NCI-H345 (cell line): ENCODE data around the gene BMP2.
A peak's percentile ranks its signal among the peaks of the same experiment; 100 is the strongest.

Source experiments
- DNase-seq: peaks from one replicate; lab custom pipeline; 2025; lab: John Stamatoyannopoulos, UW

Gene BMP2

DNA sequence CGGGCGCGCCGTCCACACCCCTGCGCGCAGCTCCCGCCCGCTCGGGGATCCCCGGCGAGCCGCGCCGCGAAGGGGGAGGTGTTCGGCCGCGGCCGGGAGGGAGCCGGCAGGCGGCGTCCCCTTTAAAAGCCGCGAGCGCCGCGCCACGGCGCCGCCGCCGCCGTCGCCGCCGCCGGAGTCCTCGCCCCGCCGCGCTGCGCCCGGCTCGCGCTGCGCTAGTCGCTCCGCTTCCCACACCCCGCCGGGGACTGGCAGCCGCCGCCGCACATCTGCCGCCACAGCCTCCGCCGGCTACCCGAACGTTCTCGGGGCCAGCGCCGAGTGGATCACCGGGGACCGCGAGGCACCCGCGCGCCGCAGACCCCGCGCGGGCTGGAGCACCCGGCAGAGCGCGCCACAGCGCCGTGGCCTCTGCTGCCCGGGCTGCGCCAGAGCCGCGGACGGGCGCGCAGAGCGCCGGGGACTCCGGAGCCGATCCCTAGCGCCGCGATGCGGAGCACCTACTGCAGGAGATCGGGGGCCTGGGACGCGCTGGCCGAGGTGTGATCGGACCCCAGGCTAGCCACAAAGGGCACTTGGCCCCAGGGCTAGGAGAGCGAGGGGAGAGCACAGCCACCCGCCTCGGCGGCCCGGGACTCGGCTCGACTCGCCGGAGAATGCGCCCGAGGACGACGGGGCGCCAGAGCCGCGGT lies at the start of gene BMP2:
Gene BMP2 (plus strand): TSS at position 151 of the 692 bp plus-strand sequence. CDS start 2,441 bp downstream, outside the sequence.
- DNase-seq, result peak; percentile 71

DNA sequence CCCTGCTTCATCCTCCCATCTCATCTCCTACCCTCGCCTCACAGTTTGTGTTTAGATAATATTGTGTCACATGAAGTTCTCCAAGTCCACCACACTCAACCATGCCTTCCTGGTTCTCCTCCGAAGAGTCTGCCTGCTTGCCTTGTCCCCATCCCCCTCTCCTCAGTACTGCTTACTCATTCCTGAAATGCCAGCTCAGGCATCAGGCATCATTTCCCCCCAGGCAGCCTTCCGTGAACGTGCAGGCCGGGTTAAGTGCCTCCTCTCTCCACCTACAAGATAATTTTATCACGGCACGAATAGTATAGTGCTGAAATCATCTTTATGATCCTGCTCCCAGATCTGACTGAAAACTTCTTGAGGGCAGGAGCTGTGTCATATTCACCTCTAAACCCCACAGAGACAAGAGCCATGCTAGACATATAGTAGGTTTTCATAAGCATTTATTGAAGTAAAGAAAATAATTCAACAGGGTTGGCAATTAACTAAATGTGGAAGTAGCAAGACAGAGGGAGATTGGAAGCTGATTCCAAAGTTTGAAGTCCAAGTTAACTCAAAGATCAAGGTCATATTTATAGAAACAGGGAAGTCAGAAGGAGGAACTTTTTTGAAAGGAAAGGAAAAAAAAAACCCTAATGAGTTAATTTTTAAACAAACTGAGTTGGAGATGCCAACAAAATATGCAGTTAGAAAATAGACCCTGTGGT lies 48.7 kb upstream of the BMP2 start:
- no peak for DNase-seq

DNA sequence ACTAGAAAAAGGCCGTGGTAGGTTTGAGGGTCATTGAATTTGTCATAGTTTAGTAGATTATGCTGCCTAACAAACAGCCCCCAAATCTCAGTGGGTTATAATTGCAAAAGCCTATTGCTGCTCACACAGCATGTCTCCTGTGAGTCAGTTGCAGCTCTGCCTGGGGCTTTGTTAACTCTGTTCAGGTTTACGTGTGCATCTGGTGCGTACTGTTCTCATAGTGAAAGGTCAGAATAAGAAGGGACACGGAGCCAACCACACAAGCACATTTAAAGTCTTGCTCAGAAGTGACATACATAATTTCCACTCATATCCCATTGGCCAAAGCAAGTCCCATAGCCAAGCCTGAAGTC lies 48.1 kb upstream of the BMP2 start:
- DNase-seq, result no peak

DNA sequence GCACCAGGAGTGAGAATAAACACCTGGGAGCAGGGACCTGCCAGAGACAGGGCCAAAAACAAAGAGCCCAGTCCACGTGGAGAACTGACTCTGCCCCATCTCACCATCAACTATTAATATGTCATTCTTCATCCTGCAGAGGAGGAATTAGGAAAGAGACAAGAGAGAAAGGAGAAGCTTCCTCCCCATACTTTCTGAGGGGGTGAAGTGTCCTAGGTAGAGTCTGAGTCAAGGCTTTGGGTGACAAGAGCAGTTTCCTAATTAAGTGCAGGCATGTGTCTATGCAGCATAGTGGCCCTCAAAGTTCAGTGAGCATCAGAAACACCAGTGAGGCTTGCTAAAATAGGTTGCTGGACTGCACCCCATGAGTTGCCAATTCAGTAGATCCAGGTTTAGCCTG lies 40.7 kb upstream of the BMP2 start:
- DNase-seq, result no peak

DNA sequence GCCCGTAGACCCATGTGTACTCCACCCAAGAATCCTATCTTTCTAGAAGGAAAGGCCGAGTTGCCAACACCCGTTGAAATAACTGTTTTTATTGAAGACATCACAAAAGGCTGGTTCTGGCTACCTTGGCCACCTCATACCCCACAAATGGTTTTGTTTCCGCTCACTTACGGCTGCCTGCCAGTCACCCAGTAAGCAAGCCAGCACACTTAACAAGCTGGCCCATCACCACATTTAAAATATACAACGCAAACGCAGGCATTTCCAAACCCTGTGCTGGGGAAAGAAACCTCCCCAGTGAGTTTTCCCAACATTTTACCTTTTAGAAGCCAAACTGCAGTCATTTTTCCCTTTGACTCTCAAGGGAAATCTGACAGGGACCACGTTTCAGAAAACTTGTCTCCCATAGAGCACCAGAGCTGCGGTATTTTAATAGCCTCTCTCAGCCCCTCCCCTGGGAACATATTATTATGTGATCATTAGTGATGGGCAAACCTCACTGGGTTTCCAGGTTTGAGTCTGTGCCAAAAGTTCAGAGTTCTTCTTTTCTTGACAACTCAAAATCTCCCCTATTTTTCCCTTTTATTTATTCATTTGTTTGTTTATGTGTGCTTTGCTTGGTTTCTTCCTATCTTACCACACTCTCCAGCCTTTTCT lies 36.7 kb upstream of the BMP2 start:
- DNase-seq, result no peak

DNA sequence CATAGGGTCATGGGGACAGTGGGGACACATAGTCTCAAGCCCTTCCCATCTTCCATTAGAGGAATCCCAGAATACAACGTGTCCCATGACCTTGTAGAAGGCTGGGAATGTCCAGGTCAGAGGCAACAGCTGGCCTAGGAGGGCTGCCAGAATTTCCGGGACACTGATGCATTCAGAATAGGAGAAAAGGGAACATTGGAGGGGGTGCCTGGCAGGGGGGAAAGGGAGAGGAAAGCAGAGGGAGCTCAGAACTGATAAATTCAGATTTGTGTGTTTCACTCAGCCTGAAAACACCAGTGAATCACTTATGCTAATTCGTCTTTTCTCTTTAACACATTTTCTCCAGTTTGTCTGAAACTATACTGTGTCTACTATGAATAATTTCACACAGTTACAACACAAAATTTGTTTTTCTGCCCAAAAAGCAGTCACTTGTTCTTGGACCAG lies 35.5 kb upstream of the BMP2 start:
- no peak for DNase-seq

DNA sequence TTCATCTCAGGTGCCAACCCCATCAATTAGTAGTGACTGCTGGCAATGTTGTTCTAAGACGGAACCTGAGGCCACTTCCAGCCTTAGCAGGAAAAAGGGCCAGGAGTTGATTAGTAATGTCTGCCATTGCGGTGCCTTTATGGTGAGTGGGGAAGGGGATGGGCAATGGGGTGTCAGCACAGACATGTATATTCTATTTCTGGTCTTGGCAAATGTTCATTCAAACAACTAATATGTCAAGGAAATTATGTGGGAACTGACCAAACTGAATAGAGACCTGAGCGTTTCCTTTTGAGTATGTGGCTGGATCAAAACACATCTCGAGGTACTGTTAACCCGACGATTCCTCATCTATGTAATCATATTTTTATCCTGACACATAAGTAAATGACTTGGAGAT lies 34.6 kb upstream of the BMP2 start:
- DNase-seq, result no peak

DNA sequence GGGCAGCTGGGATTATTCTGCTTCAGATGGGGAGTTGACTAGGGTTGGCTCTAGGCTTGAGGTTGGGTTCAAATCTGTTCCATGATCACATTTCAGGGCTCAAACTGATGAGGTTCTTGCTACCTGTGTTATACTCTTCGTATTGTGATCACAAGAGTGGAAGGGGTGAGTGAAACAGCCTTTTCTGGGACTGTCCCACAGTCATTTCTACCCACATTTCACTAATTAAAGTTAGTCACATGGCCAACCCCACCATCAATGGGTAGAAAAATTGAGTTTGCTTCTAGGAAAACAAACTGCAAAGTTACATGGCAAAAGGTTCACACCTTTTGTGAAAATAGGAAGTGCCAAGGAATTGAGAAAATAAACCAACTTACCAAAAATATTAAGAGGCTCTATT lies 33.5 kb upstream of the BMP2 start:
- no peak for DNase-seq

DNA sequence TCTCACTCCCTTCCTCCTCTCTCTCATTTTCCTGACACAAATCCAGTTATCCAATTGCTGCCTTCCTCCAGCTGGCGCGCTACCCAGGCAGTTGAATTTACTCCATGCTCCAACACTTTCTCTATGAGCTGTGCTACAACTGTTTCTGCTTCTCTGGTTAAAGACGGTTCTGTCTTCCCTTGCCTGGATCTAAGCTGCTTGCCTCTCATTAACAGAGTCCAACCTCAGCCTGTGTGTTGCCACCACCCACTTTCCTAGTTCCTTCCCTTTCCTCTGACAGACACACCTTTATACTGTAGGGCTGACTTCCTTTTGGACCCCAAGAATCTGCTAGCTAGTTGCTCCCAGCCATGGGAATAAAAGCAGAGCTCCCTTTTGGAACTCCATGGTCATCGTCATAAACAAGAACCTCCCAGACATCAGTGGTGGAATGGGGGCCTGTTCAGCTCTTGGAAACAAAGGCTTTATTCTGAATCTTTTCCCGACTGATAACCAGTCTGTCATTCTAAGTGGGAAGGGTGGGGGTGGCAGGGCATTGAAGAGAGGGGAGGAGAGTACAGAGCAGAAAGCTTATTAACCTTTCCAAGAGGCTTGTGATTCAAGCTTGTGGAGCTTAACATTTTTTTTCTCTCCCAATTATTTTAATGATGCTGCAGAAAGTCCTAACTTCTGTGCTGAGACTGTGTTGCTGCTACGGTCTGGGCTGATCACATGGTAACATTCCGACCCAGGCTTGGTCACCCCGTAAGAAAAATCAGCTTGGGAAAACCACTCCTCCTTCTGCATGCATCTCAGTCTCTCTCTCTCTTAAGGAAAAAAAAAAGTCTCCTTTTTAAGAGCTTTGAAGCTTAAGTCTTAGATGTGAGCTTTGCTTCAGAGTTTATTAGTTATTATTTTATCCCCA lies 31.3 kb upstream of the BMP2 start:
- no peak for DNase-seq

DNA sequence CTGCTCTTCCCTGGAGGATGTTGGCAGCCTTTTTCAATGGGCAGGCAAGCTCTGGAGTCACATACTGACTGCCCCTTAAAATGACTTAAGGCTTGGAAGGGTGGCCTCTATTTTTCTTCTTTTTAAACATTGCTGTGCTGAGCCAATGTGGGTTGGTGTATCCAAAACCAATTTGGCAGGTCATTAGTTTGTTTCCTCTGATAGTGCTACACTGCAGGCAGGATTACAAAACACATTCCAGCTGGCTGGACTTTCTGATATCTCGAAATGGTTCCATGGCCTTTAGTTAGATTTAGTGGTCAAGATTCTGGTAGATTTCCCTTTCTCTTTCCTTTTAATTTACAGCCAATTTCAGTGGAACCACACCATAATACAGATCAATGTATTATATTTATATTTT lies 28.1 kb upstream of the BMP2 start:
- no peak for DNase-seq

DNA sequence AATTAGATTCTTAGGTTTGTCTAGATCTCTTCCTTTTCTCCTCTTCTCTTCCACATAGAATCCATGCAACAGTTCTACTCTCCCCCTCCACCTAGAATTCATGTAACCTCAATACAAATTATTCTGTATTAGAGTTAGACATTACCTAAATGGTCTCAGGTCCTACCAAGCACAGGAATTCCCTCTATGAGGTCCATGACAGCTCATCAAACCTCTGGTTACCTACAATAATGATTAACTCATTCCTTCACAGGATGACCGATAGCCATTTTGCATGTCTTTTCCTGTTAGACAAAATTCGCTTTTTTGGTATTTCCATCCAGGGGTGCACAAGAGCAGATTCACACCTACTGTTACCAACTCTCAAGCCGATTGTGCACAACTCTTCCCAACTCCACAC lies 27.4 kb upstream of the BMP2 start:
- no peak for DNase-seq

DNA sequence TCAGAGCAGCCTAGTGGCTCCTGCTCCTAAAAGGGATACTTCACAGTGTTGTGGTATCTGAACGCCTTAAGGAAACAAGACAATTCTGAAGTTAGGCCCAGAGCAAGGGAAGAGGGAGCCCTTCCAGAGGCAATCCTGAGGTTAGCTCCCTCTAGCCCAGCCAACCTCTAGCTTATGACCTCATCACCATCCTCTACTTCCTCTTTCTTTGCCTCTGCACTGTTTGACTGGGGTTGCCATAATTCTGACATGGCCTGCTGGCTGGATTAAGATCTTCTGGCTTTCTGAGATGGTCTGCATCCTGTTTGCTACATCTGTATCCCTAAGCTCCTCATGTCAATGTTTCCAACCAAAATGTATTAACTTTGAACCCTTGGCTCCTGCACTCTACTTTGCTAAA lies 23.3 kb upstream of the BMP2 start:
- DNase-seq, result no peak

DNA sequence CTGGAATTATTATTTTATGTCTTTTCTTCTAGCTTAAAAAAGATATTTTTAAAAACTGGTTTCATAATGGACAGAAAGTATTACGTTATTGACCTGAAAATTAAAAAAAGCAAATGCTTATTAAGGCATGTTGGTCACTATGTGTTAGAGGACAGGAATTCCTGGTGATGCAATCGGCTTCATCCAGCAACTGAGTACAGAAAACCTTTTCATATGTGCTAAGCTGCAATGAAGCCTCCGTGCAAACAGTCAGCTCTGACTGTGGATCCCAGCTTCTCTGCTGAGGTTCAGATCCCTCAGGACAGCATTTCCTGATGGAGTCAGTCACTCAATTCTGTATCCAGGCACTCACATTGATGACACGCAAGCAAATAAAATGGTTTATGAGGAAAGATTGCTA lies 22.7 kb upstream of the BMP2 start:
- DNase-seq, result no peak

DNA sequence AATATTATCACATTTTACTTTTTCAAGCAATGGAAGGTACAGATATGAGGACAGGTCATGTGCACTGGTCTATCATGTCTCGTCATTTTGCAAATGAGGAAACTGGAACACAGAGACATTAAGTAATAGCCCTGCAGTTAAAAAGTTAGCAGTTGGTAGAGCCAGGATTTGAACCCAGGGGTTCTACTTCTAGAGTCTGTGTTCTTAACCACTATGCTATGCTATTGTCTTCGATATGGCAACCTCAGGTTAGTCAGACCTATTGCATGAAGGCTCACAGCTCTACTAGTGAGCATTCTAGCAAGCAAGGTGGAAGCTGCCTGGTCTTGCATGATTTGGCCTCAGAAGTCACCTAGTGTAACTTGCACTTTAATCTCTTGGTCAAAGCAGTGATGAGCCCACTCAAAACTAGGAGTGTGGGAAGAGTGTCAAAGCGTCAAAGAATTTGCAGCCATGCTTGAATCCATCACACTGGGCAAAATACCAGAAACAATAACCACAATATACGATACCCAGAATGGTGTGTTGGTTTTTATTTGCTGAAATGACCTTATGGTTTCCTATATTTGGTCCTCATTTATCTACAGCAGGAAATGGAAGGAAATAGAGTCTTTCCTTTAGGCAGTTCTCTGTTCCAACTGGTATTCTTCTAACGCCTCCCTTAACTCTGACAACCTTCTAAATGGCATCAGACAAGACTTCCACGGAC lies 20.4 kb upstream of the BMP2 start:
- no peak for DNase-seq

DNA sequence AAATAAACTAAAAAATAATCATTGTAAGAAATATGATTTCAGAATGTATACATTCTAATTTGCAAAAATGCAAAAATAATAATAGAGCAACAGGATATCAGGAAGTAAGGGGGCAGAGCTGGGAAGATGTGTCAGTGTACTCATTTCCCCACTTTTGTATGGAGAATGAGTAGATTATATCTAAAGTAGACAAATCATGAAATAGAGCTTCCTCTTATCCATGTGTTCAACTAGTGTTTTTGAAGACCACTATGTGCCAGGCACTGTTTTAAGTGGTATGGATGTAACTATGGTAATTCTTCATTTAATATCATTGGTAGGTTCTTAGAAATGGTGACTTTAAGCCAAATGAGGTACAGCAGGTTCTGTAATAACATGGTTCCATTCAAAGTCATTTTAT lies 17.0 kb upstream of the BMP2 start:
- DNase-seq, result no peak

DNA sequence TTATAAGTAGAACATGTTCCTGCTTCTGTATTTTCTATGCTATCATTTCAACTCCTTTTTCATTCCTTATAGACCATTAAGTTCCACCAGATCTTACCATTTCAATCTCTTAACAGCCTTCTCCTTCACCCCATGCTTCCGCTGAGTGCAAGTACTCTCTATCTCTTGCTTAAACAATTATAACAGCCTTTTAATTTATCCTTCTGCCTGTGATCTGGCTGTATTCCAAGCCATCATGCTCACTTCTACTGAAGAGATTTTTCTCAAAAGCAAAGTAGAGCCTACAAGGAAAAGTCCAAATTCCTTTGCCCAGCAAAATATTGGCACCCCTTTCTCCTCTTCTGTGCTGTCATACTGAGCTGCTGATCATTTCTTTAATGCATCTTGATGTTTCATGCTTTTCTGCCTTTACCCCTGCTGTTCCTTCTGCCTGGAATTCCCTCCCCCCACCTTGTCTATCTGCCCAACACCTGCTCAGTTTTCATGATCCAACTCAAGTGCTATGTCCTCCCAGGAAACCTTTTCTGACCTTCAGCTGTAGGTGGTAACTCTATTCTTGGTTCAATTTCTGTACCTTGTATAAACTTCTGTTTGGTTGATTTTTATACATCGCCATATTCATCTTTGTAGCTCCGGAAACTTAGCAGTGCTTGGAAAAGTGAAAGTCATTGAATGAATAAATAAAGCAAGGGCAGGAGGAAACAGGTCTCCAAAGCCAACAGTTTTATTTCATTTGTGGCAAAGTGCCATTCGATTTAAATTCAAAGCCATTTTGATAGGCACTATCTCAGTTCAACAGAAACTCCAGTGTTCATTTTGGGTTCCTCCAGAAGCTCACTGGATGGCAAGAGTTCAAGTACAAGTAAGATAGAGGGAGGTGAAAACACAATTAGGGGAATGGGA lies 10.5 kb upstream of the BMP2 start:
- peak; percentile 45 for DNase-seq

DNA sequence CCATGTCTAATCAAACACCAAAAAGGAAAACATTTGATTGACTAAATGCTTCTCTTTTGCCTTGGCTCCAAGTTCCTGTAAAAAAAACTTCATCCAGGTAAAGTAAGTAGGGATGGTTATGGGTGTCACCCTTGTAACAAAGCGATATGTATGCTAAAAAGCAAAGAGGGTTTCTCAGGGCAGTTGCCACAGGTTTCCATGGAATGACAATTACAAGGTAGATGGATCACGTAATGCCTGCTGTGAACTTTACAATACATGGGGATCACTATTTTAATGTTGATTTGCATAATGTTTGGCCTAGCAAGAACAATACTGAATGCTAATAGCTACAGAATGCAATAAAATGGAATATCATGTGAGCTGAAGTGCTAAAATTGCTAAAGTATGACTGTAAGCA lies 2.9 kb upstream of the BMP2 start:
- no peak for DNase-seq

DNA sequence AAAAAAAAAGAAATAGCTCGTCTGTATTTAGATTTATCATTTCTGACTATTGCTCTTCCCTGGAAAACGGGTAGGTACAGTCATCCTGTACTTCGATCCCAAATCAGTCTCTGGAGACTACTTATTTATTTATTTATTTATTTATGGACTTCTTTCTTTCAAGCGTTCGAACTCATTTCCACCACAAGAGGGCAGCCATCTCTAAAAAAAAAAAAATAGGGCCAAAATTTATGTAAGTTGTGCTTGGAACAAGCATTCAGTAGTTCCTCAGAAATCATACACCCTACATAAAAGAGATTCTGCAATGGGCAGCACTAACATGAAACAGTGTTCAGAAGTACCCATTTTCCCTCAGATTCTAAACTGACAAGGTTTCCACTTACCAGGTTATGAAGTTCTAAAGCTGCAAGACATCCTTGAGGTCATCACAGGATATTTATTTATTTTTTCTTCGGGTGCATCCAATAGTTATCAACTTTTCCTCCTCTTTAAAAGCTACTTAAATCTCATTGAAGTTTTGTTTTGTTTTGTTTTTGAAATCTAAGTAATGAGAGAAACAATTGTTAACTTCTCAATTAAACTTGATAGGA lies 1.9 kb upstream of the BMP2 start:
- DNase-seq, result peak; percentile 67

DNA sequence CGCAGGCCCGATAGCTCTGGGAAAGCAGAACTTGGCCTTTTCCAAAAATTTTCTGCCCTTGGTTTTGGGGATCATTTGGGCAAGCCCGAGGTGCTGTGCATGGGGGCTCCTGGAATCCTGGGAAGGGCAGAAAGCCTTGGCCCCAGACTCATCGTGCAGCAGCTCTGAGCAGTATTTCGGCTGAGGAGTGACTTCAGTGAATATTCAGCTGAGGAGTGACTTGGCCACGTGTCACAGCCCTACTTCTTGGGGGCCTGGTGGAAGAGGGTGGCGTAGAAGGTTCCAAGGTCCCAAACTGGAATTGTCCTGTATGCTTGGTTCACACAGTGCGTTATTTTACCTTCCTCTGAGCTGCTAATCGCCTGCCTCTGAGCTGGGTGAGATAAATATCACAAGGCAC lies 1.1 kb upstream of the BMP2 start:
- DNase-seq, result no peak

DNA sequence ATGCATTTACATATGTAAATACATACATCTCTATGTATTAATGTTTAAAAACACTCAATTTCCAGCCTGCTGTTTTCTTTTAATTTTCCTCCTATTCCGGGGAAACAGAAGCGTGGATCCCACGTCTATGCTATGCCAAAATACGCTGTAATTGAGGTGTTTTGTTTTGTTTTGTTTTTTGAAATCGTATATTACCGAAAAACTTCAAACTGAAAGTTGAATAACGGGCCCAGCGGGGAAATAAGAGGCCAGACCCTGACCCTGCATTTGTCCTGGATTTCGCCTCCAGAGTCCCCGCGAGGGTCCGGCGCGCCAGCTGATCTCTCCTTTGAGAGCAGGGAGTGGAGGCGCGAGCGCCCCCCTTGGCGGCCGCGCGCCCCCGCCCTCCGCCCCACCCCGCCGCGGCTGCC lies 355 bp upstream of the BMP2 start:
- DNase-seq, result no peak
